Activated CD8-positive, alpha-beta memory T cell treated with anti-CD3 and anti-CD28 coated beads for 48 hours (primary cell): ENCODE results near the gene SLC25A19.

Experiments used
- DNase-seq, 3 experiments: peaks; one replicate each; pipeline ENCODE4 v3.0.0-alpha.2; 2020; ENCODE audit warnings: low read depth in 2 of 3, low spot score in 2 of 3

The SLC25A19 gene

DNA sequence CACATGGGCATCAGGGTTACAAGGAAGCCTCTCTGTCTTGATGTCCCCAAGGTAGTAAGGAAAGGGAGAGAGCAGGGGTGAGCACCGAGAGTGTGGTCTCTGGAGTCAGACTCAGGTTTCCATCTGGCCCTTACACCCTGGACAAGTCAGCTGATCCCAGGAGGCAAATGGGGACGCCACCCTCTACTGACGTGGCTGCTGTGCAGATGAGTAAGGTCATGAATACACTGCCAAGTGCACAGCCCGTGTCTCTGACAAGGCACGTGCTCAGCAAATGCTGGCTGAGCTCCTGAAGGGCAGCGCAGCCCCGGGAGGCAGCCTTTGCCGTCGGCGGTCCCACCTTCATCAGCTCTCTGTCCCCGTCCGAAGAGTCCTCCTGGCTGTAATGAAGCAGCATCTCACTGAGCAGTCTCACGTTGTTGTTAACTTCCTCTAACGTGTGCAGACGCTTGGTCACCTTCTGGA lies 47.2 kb downstream of the SLC25A19 start:
- DNase-seq = no peak

GRCh38 chr17:75241502-75241901 lies 47.7 kb downstream of the SLC25A19 start:
- DNase-seq = no peak

DNA sequence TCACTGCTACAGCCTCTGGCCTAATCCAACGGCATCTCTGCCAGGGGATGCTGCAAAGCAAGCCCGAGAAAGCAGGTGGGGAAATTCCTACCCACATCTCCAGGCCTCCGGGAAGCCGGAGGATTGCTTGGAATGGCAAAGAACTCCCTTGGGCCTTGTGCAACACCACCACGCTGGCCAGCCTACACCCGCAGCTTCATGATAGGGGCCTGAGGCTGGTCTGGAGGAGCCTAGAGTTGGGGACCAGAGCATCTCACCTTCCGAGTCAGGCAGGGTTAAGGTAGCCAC lies 48.1 kb downstream of the SLC25A19 start:
- no peak for DNase-seq

GRCh38 chr17:75240394-75241142 lies 48.7 kb downstream of the SLC25A19 start:
- no peak for DNase-seq

DNA sequence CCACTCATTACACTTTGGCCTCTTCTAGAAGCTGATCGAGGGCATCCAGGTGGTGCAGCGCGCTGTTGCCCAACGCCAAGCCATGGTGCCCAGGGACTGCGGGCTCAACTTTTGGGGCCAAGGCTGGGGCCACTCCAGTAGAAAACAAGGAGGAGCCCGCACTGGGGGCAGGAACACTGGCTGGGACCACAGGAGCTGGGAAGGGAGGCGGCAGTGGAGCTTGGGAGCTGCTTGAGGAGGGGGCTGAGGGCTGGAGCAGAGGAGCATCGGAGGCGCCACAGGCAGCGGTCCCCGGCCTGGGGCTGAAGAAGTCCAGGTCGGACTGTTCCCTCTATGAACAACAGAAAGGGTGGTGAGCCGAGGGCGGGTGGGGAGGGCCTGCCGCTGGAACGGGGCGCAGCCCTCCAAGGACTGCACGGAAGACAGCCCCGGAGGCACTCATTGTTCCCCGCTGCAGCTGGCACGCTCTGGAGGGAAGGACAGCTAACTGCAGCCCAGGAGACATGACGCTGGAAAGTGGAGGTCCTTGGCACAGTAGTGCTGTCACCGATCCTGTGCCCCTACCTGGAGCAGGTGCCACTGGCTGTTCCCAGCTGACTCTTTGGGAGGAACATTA lies 49.3 kb downstream of the SLC25A19 start:
- no peak for DNase-seq

GRCh38 chr17:75239214-75239613 lies 50.0 kb downstream of the SLC25A19 start:
- no peak for DNase-seq

DNA sequence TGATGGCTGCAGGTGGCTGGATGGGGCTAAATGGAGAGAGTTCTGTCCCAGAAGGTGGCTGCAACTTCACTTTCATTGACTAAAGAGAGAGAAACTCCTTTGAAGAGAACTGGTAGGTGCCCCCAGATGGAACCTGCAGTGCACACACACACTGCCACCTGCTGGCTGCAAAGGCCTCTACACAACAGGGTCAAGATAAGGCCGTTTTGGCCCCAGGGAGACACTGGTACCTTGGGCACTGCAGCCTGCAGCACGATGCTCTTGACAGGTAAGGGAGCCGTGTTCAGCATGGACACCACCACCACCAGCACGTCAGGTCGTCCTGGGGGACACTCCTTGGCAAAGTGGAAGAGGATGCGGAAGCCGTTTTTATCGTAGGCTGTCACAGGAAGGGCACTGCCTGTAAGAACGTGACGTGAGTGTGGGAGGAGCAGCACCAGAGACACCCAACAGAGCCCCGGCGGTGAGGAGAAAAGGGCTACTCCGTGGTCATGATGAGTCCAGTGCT lies 50.5 kb downstream of the SLC25A19 start:
- DNase-seq = no peak

GRCh38 chr17:75238020-75238580 lies 51.1 kb downstream of the SLC25A19 start:
- DNase-seq = no peak

- DNase-seq = no peak
Observed at GRCh38 chr17:75237100-75238014, 51.9 kb downstream of the SLC25A19 start.

GRCh38 chr17:75232786-75233185 lies 56.4 kb downstream of the SLC25A19 start:
- DNase-seq = no peak

GRCh38 chr17:75231741-75232464 lies 57.3 kb downstream of the SLC25A19 start:
- no peak for DNase-seq

DNA sequence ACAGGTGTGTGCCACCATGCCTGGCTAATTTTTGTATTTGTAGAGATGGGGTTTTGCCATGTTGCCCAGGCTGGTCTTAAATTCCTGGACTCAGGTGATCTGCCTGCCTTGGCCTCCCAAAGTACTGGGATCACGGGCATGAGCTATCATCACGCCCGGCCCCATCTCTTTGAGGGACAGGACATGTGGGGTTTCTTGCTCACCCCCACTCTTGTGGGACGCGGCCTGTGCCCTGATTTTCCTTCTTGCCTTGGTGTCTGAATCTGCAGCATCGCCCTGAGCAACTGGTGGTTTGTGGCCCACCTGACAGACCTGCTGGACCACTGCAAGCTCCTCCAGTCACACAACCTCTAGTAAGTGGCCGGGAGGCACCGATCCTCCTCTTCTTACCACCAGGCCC lies 58.2 kb downstream of the SLC25A19 start:
- DNase-seq = no peak

- no peak for DNase-seq
Observed at GRCh38 chr17:75228847-75229246, 60.4 kb downstream of the SLC25A19 start.

GRCh38 chr17:75228305-75228704 lies 60.9 kb downstream of the SLC25A19 start:
- DNase-seq = no peak

GRCh38 chr17:75227729-75228128 lies 61.5 kb downstream of the SLC25A19 start:
- no peak for DNase-seq

DNA sequence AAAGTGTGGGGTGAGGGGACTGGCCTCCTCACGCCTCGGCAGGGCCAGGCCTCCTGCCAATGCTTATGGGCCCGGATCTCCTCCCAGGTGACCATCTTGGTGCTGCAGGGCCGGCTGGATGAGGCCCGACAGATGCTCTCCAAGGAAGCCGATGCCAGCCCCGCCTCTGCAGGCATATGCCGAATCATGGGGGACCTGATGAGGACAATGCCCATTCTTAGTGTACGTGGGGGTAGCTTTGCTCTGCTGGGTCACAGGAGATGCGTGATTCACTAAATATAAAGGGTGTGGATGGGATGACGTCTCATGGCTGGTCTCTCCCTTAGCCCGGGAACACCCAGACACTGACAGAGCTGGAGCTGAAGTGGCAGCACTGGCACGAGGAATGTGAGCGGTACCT lies 64.2 kb downstream of the SLC25A19 start:
- no peak for DNase-seq
